Fibroblast of mammary gland (primary cell): ENCODE data around the gene DLG2.

Experiments
- DNase-seq: peaks from one replicate; pipeline ENCODE4 v3.0.0-alpha.2; 2010; ENCODE audit warnings: low read depth
- H3K4me3 ChIP-seq: 2 replicates; pipeline ENCODE4 v1.5.1; 2011; ENCODE audit warnings: low read depth, mild to moderate bottlenecking, low read length, moderate library complexity; ENCODE audit not compliant: control insufficient read depth
- TF ChIP-seq, protein P1 (sequence below): conservative IDR thresholded peaks from 2 replicates; pipeline ENCODE4 v1.5.1; 2011; ENCODE audit warnings: low read depth, low read length, inconsistent platforms; ENCODE audit not compliant: control insufficient read depth, insufficient read depth

DLG2 gene

GRCh38 chr11:85541683-85542082 lies 85.5 kb downstream of the DLG2 start:
- TF ChIP-seq, protein P1, sequence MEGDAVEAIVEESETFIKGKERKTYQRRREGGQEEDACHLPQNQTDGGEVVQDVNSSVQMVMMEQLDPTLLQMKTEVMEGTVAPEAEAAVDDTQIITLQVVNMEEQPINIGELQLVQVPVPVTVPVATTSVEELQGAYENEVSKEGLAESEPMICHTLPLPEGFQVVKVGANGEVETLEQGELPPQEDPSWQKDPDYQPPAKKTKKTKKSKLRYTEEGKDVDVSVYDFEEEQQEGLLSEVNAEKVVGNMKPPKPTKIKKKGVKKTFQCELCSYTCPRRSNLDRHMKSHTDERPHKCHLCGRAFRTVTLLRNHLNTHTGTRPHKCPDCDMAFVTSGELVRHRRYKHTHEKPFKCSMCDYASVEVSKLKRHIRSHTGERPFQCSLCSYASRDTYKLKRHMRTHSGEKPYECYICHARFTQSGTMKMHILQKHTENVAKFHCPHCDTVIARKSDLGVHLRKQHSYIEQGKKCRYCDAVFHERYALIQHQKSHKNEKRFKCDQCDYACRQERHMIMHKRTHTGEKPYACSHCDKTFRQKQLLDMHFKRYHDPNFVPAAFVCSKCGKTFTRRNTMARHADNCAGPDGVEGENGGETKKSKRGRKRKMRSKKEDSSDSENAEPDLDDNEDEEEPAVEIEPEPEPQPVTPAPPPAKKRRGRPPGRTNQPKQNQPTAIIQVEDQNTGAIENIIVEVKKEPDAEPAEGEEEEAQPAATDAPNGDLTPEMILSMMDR, result no peak
- no peak for DNase-seq
- H3K4me3 ChIP-seq, result no peak overlapping the region

GRCh38 chr11:85540635-85541205 lies 86.4 kb downstream of the DLG2 start:
- peak; percentile 1 for DNase-seq
- TF ChIP-seq, protein P1, result peak; percentile 7
- H3K4me3 ChIP-seq, result no peak overlapping the region

DNA sequence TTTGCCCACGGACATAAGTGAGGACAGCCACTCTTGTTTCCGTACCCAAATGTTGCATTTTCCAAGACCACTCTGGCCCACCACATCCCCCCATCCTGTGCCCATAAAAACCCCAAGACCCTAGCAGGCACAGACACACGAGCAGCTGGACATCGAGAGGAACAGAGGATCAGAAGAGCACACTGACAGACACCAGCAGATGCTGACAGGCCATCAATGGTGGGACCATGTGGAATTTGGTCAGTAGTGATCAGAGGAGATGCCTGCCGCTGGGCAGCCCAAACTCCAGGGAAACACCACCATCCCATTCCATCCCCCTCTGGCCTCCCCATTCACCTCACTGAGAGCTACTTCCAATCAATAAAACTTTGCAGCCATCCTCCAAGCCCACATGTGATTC lies 87.0 kb downstream of the DLG2 start:
- no peak for DNase-seq
- TF ChIP-seq, protein P1, result no peak
- no peak overlapping the region for H3K4me3 ChIP-seq

DNA sequence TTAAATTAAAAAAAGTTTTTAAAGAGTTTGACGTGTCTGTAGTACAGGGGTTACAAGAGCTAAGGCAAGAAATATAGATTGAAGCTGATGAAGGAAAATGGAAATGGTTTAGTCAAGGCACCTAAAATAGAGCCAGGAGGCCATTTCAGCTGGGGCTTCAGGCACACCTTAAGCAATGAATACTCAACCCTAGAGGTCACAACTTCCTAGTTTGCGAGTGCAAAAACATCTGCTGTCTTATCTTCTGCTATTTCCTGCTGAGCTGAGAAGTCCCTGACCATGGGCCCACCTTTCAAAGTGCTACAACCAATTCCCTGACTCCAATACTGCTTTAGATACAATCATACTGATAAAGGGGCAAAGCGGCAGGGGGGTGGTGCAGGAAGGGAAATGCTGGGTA lies 87.4 kb downstream of the DLG2 start:
- no peak overlapping the region for H3K4me3 ChIP-seq
- no peak for DNase-seq
- TF ChIP-seq, protein P1, result no peak

DNA sequence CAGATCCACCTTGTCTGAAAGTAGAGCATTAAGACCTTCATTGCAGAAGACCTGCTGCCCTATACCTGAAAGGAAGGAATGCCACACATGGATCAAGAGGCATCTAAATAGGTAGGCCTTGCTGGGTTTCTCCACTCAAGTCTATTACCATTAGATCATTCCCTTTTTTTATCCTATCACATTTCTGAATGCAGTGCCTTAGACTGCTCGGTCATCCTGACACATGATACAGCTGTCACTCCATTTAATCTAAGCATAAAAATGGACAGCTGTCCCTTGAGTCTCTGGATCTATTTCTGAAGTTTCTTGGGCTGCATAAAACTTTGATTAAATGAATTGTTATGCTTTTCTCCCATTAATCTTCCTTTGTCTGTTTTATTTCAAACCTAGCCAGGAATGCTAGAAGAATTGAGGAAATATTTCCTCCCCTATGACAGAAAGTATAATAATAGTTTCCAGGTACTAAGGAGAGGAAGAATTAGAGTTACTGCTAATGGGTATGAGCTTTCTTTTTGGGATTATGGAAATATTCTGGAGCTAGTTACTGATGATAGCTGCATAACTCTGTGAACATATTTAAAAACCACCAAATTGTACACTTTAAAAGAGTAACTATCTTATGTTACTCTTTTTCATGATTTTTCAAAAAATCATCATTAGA lies 88.0 kb downstream of the DLG2 start:
- no peak for DNase-seq
- no peak overlapping the region for H3K4me3 ChIP-seq
- TF ChIP-seq, protein P1, result no peak

GRCh38 chr11:85536438-85536837 lies 90.7 kb downstream of the DLG2 start:
- DNase-seq, result no peak
- no peak overlapping the region for H3K4me3 ChIP-seq
- TF ChIP-seq, protein P1, result no peak
